Right cardiac atrium (tissue), 5 donors: ENCODE results near the gene MAN1B1. TPM values are rescaled to one million over a fixed set of nuclear protein-coding genes. Genes with fewer than 3 reads are reported as not detected.

Experiments used
- ATAC-seq, 2 donors: fragments of 200-7000 bp; cut with Tn5 transposase; one replicate each; pipeline versions ENCODE4 v1.8.0 to v1.9.1; 2020; ENCODE audit warnings: moderate library complexity in 2 of 2, mild to moderate bottlenecking in 1 of 2
- DNase-seq, 3 donors: peaks; one replicate each; pipeline ENCODE4 v3.0.0-alpha.2; 2020
- H3K27ac ChIP-seq: one replicate; pipeline ENCODE4 v1.5.1; 2013; ENCODE audit warnings: mild to moderate bottlenecking, low read length, control low read depth, moderate library complexity
- H3K27me3 ChIP-seq: one replicate; pipeline ENCODE4 v1.6.1; 2013; ENCODE audit not compliant: control insufficient read depth, insufficient read depth
- H3K4me1 ChIP-seq: one replicate; pipeline ENCODE4 v1.6.1; 2013; ENCODE audit warnings: low read length; ENCODE audit not compliant: control insufficient read depth, insufficient read depth
- H3K4me3 ChIP-seq: one replicate; pipeline ENCODE4 v1.5.1; 2013; ENCODE audit warnings: low read length, control low read depth
- H3K9me3 ChIP-seq: one replicate; pipeline ENCODE4 v1.6.1; 2013; ENCODE audit warnings: low read length; ENCODE audit not compliant: control insufficient read depth
- WGBS: extraction: QIAGEN DNeasy Blood & Tissue Kit; methylation state at CpG from one replicate; pipeline ENCODE4 v1.1.7; 2013; 5-methylcytosine and 5-hydroxymethylcytosine counted together
- intact Hi-C, 4 donors: fragments of 100-400 bp; cut with DNase I; formaldehyde crosslinking; loops; one replicate each; pipeline versions ENCODE4 v1.11.0 to v1.14.0; 2022 to 2023
- polyA plus RNA-seq: library from polyadenylated mRNA; stranded (reverse); fragments of 200-250 nt; gene quantifications from one replicate; pipeline ENCODE4 v1.2.3, GENCODE V29; 2013
- total RNA-seq, 4 donors: library from RNA; stranded (reverse); fragmentation: NEBNext Ultra II Directional; extraction: Animal tissue kit (Norgen Biotek cat#: 25700); gene quantifications; one replicate each; pipeline ENCODE4 v1.2.1, GENCODE V29; 2021
- donor health status: healthy with polysubstance abuse.
- donor health status: DM: no; HTN: yes; CAD: no.
- donor health status: DM: no; HTN: no; CAD: no.
- donor health status: DM: no; HTN: yes; CAD: no; lungs with severe emphysema.
- donor health status: DM: yes; HTN: yes; CAD: no.

Gene MAN1B1
- total and polyA plus RNA-seq, 5 donors = 23.9 to 31.3 (median 25.9) TPM

DNA sequence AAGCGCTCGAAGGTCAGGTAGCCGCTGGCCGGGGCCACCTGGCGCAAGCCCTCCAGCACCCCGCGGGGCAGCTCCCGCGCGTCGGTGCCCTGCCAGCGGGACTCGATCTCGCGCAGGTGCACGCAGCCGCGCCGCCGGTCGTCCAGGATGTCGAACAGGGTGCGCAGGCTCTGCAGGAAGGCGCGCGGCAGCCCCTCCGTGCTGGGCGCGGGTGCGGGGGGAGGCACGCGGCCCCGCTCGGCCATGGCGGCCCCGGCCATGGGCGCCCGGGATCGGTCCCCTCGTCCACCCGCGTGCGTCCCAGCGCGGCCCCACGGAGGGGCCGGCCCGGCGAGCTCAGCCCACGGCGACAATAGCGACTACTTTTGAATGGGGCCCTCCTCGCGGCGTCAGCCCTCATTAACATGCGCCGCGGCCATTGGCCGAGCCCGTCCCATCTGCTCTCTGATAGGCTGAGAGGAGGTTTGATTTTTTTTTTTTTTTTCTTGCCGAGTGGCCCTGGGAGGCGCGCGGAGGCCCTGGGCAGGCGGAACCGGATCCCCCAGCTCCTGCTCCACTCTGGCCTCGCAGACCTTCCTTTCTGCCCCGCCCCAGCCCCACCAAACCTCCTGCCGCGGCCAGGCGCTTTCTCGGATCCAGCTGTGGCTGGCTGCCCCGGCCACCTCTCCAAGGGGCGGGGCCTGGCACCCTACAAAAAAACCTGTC lies 16.4 kb upstream of the MAN1B1 start, which contains the start of gene SAPCD2:
TSS of gene SAPCD2 (minus strand) at position 357 of the 705 bp plus-strand sequence. CDS start at position 260, 97 bp downstream.
- intact Hi-C loops = no loop called here
- DNase-seq (peak; percentile 90 to 96 (median 95)), ATAC-seq (peak; percentile 92 to 94)
- Histone ChIP-seq H3K27me3 (no peaks in the 10 kb centered on the region), H3K4me1 (no peaks in the 10 kb centered on the region), H3K4me3 (peak within 1 kb of the TSS; percentile 48), H3K9me3 (no peaks in the 10 kb centered on the region), H3K27ac (peak within 1 kb of the TSS; percentile 49)
- under 1% methylated on average over 74 of the region's 74 CpGs for WGBS

DNA sequence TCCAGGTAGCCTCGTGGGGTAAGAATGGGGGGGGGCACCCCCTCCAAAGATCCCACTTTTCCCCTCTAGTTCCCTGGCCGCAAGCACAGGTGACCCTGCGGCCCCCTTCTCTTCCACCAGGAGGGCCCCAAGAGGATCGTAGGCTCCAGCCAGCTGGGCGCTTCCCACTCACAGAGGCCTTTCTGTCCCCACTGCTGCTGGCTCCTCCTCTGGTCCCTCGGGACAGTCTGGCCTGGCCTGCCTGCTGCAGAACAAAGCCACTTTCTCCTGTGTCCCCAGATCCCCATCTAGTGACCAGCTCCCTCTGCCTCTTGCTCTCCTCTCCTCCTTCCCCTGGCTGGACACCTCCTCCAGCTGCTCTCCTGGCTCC lies 15.9 kb upstream of the MAN1B1 start:
- no peaks in the 10 kb centered on the region for H3K9me3 ChIP-seq
- H3K4me3 ChIP-seq = peak overlapping the region; percentile 48
- peak overlapping the region; percentile 49 for H3K27ac ChIP-seq
- no peaks in the 10 kb centered on the region for H3K4me1 ChIP-seq
- 13% methylated on average over 6 of the region's 6 CpGs for WGBS
- intact Hi-C loops = no loop called here
- H3K27me3 ChIP-seq = no peaks in the 10 kb centered on the region
- peak; percentile 67 to 89 (median 87) for DNase-seq
- ATAC-seq = peak; percentile 42 to 47

DNA sequence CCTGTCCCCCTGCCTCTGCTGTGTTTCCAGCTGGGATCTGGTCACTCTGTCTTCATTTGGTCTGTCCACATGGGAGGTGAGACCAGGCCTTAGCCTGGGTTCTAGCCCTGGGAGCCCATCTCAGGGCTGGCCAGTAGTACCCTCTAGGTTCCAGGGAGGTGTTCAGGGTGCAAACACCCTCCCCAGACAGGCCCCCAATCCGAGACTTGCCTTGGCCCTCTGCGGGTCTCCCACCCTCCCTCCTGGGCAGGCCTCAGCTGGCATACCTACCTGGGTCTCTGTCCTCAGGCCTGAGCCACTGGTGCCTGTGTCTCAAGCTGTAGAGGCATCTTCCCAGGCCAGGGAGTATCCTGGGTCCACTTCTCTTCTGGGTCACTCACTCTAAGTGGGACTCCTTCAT lies 15.5 kb upstream of the MAN1B1 start:
- WGBS = 93% methylated on average over 2 of the region's 2 CpGs
- ATAC-seq = peak in 1 of 2 donors; percentile 1

DNA sequence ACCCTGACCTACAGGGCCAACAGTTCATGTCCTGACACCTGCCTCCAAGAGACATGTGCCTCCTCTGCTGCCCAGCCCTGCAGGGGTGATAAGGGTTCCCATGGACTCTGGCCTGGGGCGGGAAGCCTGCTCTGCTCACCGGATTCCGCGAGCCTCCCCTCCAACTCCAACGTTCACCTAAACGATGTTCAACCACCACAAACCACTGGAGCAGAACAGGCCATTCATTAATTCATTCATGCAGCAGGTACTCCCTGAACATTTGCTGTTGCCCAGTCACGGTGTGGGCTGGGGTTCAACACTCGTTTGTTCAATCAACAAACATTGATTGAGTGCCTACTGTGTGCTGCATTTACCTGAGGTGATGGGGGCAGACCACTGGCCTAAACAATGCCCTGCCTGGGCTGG lies 12.8 kb upstream of the MAN1B1 start:
- H3K27me3 ChIP-seq = no peaks in the 10 kb centered on the region
- peak in 1 of 3 donors; percentile 16 for DNase-seq
- H3K9me3 ChIP-seq = no peaks in the 10 kb centered on the region
- no peak overlapping the region for H3K4me3 ChIP-seq
- intact Hi-C loops = no loop called here
- 88% methylated on average over 8 of the region's 8 CpGs for WGBS
- no peaks in the 10 kb centered on the region for H3K4me1 ChIP-seq
- H3K27ac ChIP-seq = no peak overlapping the region
- no peak for ATAC-seq

More for the DNA sequence above, 15.5 kb upstream of the MAN1B1 start:
- H3K9me3 ChIP-seq = no peaks in the 10 kb centered on the region
- H3K27me3 ChIP-seq = no peaks in the 10 kb centered on the region
- H3K4me3 ChIP-seq = no peak overlapping the region
- DNase-seq = peak in 2 of 3 donors; percentile 47 to 52
- H3K27ac ChIP-seq = no peak overlapping the region
- H3K4me1 ChIP-seq = no peaks in the 10 kb centered on the region
- intact Hi-C loops = no loop called here

DNA sequence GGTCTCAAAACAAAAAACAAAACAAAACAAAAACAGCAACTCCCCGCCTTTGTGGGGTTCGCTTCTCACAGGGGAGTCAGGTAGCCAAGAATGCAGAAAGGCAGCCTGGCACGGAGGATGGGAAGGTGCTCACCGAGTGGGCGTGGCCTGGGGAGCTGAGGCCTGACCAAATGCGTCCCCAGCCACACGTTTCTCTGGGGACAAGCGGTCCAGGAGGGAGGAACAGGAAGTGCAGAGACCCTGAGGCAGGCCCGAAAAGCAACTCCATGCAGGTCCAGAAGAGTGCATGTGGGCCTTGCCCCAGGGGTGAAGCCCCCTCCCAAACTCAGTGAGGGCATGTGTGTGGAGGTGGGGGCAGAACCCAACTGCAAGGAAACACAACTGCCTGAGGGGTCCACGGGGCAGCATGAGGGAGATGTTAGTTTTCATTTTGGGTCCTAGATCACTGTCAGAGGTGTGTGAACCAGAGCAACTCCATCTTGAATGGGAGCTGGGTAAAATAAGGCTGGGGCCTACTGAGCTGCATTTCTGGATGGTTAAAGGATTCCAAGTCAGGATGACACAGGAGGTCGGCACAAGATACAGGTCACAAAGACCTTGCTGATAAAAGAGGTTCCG lies 12.0 kb upstream of the MAN1B1 start:
- no peak for ATAC-seq
- Histone ChIP-seq H3K27ac (no peak overlapping the region), H3K27me3 (no peaks in the 10 kb centered on the region), H3K9me3 (no peaks in the 10 kb centered on the region), H3K4me1 (no peaks in the 10 kb centered on the region), H3K4me3 (no peak overlapping the region)
- peak in 2 of 3 donors; percentile 48 to 50 for DNase-seq
- intact Hi-C loops = no loop called here
- 85% methylated on average over 12 of the region's 12 CpGs for WGBS

DNA sequence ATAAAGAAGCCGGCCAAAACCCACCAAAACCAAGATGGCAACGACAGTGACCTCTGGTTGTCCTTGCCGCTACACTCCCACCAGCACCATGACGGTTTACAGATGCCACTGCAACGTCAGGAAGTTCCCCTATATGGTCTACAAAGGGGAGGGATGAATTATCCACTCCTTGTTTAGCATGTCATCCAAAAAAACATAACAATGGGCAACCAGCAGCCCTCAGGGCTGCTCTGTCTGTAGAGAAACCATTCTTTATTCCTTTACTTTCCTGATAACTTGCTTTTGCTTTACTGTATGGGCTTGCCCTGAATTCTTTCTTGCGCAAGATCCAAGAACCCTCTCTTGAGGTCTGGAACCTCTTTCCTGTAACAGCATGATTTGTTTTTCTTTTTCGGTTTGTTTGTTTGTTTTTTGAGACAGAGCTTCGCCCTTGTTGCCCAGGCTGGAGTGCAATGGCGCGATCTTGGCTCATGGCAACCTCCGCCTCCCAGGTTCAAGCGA lies 11.5 kb upstream of the MAN1B1 start:
- DNase-seq = peak in 1 of 3 donors; percentile 4
- intact Hi-C loops = no loop called here
- Histone ChIP-seq H3K9me3 (no peaks in the 10 kb centered on the region), H3K27ac (no peak overlapping the region), H3K27me3 (no peaks in the 10 kb centered on the region), H3K4me3 (no peak overlapping the region), H3K4me1 (no peaks in the 10 kb centered on the region)
- 82% methylated on average over 12 of the region's 12 CpGs for WGBS
- ATAC-seq = no peak

DNA sequence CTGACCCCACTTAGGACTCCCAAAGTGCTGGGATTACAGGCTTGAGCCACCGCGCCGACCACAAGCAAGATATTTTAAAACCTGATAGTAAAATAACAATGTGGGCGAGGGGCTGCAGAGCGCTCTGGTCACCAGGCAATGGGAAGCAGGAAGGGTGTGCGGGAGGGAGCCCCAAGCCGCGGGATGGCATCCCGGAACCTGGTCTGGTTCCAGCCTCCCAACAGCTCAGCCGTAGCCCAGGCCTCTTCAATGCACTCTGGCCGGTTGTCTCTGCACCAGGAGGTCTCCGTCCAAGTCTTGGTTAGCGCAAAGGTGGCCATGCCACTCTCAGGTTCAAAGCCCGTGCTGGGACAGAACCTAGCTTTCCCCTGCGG lies 10.2 kb upstream of the MAN1B1 start:
- 56% methylated on average over 15 of the region's 15 CpGs for WGBS
- H3K4me1 ChIP-seq = no peaks in the 10 kb centered on the region
- H3K27ac ChIP-seq = peak overlapping the region; percentile 50
- intact Hi-C loops = no loop called here
- DNase-seq (no peak), ATAC-seq (no peak)
- no peaks in the 10 kb centered on the region for H3K27me3 ChIP-seq
- peak overlapping the region; percentile 74 for H3K4me3 ChIP-seq
- H3K9me3 ChIP-seq = no peaks in the 10 kb centered on the region

DNA sequence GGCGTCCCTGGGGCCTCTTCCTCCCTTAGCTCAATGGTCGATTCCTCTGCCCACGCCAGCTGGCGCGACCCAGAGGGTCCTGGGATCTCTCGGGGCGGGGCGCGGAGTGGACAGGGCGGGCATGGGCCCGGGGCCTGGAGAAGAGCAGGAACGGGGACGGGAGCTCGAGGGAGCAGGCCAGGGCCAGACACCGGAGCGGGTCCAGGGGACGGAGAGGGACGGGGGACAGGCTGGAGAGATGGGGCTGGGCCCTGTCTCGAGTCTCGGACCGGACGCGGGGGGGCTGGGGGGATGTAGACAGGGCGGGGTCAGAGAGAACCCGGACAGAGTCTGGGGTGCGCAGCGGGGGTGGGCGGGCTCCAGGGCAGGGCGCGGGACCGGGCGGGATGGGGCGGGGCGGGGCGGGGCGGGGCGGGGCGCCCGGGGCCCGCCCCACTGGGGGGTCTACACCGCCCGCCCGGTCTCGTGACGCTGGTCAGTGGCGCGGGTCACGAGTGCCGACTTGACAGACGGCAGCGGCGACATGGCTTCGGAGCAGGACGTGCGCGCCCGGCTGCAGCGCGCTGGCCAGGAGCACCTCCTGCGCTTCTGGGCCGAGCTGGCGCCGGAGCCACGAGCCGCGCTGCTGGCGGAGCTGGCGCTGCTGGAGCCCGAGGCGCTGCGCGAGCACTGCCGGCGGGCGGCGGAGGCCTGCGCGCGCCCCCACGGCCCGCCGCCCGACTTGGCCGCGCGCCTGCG lies 9.6 kb upstream of the MAN1B1 start, which contains the start of gene UAP1L1:
TSS of gene UAP1L1 (plus strand) at position 508 of the 738 bp plus-strand sequence. CDS start at position 524, 16 bp downstream.
- peak; percentile 67 to 77 for ATAC-seq
- peak; percentile 75 to 94 (median 93) for DNase-seq
- Histone ChIP-seq H3K4me1 (no peaks in the 10 kb centered on the region), H3K27ac (peak within 1 kb of the TSS; percentile 50), H3K27me3 (no peaks in the 10 kb centered on the region), H3K9me3 (no peaks in the 10 kb centered on the region), H3K4me3 (peak within 1 kb of the TSS; percentile 74)
- under 1% methylated on average over 87 of the region's 87 CpGs for whole genome bisulfite sequencing
- intact Hi-C loops = no loop called here

DNA sequence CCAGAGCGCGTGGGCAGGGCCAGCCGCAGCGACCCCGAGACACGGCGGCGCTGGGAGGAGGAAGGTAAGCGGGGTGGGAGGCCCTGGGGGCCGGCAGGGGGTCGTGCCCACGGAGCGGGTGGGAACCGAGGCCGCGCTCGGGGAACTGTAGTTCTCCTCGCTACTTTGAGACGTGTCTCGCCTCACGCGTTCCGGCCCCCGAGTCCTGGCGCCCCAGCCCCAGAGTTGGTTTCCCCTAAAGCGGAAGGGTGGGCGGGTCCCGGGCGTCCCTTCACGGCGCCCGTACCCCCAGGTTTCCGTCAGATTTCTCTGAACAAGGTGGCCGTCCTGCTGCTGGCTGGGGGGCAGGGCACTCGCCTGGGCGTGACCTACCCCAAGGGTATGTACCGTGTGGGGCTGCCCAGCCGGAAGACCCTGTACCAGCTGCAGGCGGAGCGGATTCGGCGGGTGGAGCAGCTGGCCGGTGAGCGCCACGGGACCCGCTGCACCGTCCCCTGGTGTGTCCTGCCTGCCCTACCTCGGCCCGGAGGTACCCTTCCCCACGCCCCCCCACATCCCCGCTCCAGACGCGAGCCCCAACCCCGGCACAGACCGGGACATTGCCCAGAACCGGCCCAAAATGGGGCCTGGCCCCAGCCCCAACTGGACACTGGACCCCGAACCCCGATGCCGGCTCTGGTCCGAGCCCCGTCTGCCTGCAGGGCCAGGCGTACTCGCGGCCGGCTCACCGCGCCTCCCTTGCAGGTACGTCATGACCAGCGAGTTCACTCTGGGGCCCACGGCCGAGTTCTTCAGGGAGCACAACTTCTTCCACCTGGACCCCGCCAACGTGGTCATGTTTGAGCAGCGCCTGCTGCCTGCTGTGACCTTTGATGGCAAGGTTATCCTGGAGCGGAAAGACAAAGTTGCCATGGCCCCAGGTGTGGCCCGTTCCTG lies 8.8 kb upstream of the MAN1B1 start:
- Histone ChIP-seq H3K9me3 (no peaks in the 10 kb centered on the region), H3K4me3 (peak overlapping the region; percentile 74), H3K27me3 (no peaks in the 10 kb centered on the region), H3K4me1 (no peaks in the 10 kb centered on the region), H3K27ac (peak overlapping the region; percentile 16)
- WGBS = 20% methylated on average over 76 of the region's 76 CpGs
- ATAC-seq (peak; percentile 17 to 30), DNase-seq (peak in 2 of 3 donors; percentile 74 to 76)
- intact Hi-C loops = no loop called here

DNA sequence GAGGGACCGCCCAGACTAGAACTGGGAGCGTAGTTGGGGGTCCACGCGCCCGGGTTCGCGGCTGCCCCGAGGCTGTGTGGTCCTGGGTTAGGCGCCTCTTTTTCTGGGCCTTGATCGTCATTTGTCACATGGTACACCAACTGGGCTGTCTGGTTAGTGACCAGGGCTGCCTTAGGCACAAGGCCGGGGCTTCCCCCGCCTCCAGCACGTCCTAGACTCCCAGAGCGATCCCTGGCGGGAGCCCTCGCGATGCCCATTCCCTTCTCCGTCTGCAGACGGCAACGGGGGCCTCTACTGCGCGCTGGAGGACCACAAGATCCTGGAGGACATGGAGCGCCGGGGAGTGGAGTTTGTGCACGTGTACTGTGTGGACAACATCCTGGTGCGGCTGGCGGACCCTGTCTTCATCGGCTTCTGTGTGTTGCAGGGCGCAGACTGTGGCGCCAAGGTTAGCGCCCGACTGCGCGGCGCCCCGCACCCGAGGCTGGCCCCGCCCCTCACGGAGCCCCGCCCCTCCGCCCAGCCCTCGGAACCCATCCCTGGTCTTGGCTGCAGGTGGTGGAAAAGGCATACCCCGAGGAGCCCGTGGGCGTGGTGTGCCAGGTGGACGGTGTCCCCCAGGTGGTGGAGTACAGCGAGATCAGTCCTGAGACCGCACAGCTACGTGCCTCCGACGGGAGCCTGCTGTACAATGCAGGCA lies 7.9 kb upstream of the MAN1B1 start:
- Histone ChIP-seq H3K27ac (no peak overlapping the region), H3K4me3 (no peak overlapping the region), H3K9me3 (no peaks in the 10 kb centered on the region), H3K27me3 (no peaks in the 10 kb centered on the region), H3K4me1 (no peaks in the 10 kb centered on the region)
- ATAC-seq (no peak), DNase-seq (peak in 2 of 3 donors; percentile 49 to 57)
- intact Hi-C loops = no loop called here
- 77% methylated on average over 51 of the region's 51 CpGs for WGBS
